PC-3 (cell line): Measurements from ENCODE around the gene ARHGEF28.

Experiments used
- CTCF ChIP-seq: fragments of 300-600 bp; sonication (generic); conservative IDR thresholded peaks from 2 replicates; pipeline ENCODE4 v1.5.1; 2017; ENCODE audit warnings: antibody characterized with exemption, low read depth, mild to moderate bottlenecking, low read length
- EZH2 ChIP-seq: fragments of 300-600 bp; sonication (generic); IDR thresholded peaks from one replicate; pipeline ENCODE4 v1.6.1; 2017; ENCODE audit warnings: antibody characterized with exemption, mild to moderate bottlenecking, low read length; ENCODE audit not compliant: unreplicated experiment
- EZH2phosphoT487 ChIP-seq: fragments of 300-600 bp; sonication (generic); IDR thresholded peaks from 2 replicates; pipeline ENCODE4 v1.6.1; 2018; ENCODE audit warnings: mild to moderate bottlenecking, antibody characterized with exemption, low read length, borderline replicate concordance

GRCh38 chr5:73631500-73631899 is 5.5 kb downstream of the ARHGEF28 start:
- TF ChIP-seq CTCF (no peak), EZH2phosphoT487 (no peak), EZH2 (no peak)
